Measurements from ENCODE around the gene EPHB1. TPM values are rescaled to one million over a fixed set of nuclear protein-coding genes. Genes with fewer than 3 reads are reported as not detected.

Gene EPHB1
- total RNA-seq, 4 donors from 2014 or later: 0.82 to 2.2 (median 1.2) TPM

DNA sequence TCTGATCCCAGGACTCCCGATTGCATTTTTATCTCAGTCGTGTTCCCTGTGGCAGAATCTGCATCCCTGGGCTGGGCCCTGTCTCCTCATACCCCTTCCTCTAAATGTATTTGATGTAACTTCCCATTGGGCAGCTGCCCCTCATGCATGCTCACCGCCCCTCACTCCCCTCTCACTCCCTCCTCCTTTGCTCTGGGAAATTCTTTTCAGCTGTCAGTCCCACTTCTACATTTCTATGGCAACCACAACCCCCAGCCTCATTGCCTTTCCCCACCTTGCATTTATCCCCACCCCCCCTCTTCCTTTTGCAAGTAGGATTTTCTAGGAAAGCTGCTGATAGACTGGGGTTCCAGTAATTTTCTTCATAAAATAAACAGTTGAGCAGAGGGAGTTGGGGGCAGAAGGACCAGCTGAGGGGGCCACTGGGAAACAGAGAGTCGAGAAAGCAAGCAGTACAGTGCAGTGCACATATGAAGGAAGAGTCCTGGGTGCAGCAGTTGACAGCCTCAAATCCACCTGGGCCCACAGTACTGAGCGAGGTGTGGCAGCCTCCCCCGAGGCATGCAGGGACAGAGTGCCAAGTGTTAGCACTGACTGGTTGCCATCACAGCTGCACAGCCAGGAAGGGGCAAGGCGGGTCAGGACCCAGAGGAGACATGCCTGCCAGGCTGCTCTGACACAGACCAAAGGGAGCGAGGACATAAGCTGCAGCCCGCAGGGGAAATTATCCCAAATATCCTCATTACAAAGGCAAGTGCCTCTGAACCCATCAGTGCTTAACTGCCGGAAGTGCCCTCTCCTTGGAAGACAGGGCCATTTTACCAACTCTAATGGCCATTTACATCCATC, 476.3 kb downstream of the EPHB1 start:
- no peak overlapping the region for H3K27ac ChIP-seq
- no peak for DNase-seq
- in situ Hi-C loops (cut with MboI; ENCODE audit: low pct_ligation_motif_present in 1 of 4, low pct_unique_long_range_greater_than_20kb in 1 of 4, low sequenced_read_pairs in 3 of 4) (no loop called here), intact Hi-C loops (cut with DNase I; ENCODE audit: low total_unique reads) (no loop called here)
- WGBS, 2 donors (ENCODE audit: low coverage in 1 of 2): 43 to 60% methylated on average over 1 to 10 of the region's 10 CpGs
- no peak for TF ChIP-seq POLR2A (IDR thresholded peaks at IDR 0.05)
- no peaks in the 10 kb centered on the region for H3K27me3 ChIP-seq
- no peaks in the 10 kb centered on the region for H3K4me1 ChIP-seq
- no peak overlapping the region for H3K4me3 ChIP-seq
- no peaks in the 10 kb centered on the region for H3K9me3 ChIP-seq
- H3K36me3 ChIP-seq: no peaks in the 10 kb centered on the region

DNA sequence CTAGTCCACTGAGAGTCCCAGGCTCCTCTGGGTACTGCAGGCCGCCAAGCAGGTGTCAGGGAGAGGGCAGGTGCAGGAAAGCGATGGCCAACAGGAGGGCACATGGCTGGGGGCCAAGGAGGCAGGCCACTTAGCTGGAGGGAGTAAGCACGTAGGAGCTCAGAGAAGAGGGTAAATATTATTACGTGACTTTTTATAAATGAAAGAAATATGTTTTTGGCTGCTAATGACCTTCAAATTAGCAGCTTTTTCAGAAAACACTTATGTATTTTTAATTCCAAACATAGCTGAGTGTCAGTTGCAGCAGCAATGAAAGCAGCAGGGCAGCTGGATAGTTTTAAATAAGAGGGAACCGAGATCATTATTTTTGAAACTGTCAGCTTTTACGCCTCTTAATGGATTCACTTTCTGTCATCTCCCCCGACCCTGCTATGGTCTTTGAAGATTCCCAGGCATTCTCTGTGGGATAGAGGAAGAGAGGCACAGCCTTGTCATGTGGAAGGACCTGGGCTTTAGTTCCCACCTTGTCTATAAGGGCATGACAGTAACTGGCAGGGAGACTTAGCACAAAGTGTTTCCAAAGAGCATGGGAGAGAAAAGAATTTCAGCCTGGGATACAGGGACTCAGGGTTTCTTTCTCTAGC, 477.1 kb downstream of the EPHB1 start:
- no peaks in the 10 kb centered on the region for H3K9me3 ChIP-seq
- no peaks in the 10 kb centered on the region for H3K36me3 ChIP-seq
- H3K27me3 ChIP-seq: no peaks in the 10 kb centered on the region
- DNase-seq: no peak
- in situ Hi-C loops (cut with MboI; ENCODE audit: low pct_ligation_motif_present in 1 of 4, low pct_unique_long_range_greater_than_20kb in 1 of 4, low sequenced_read_pairs in 3 of 4): no loop called here
- 29 to 38% methylated on average over 5 to 7 of the region's 7 CpGs for WGBS, 2 donors (ENCODE audit: low coverage in 1 of 2)
- no peak overlapping the region for H3K27ac ChIP-seq
- no peaks in the 10 kb centered on the region for H3K4me1 ChIP-seq
- intact Hi-C loops (cut with DNase I; ENCODE audit: low total_unique reads): no loop called here
- TF ChIP-seq POLR2A (IDR thresholded peaks at IDR 0.05) (no peak), POLR2AphosphoS5 (IDR thresholded peaks at IDR 0.05) (no peak), EP300 (IDR thresholded peaks at IDR 0.05; ENCODE audit: low read depth) (no peak)
- TF ChIP-seq, protein P1, sequence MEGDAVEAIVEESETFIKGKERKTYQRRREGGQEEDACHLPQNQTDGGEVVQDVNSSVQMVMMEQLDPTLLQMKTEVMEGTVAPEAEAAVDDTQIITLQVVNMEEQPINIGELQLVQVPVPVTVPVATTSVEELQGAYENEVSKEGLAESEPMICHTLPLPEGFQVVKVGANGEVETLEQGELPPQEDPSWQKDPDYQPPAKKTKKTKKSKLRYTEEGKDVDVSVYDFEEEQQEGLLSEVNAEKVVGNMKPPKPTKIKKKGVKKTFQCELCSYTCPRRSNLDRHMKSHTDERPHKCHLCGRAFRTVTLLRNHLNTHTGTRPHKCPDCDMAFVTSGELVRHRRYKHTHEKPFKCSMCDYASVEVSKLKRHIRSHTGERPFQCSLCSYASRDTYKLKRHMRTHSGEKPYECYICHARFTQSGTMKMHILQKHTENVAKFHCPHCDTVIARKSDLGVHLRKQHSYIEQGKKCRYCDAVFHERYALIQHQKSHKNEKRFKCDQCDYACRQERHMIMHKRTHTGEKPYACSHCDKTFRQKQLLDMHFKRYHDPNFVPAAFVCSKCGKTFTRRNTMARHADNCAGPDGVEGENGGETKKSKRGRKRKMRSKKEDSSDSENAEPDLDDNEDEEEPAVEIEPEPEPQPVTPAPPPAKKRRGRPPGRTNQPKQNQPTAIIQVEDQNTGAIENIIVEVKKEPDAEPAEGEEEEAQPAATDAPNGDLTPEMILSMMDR (IDR thresholded peaks at IDR 0.05): no peak
- H3K4me3 ChIP-seq: no peak overlapping the region

DNA sequence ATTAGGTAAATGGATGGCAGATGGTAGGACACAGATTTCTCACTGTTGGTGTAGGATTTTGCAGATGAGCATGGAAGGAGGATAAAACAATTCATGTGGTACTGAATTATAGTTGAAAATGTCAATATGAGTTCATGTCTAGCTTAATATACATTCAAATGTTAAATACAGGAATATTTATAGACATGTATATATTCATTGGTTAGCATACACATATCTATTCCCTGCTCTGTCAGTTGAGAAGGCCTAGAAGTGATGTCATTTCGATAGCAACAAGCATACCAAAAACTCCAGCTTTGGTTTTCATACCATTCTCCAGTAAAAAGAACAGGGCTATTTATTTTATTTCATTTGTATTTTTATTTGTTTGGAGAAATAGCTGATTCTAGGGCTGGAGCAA, 497.1 kb downstream of the EPHB1 start:
- in situ Hi-C loops (cut with MboI; ENCODE audit: low pct_ligation_motif_present in 1 of 4, low pct_unique_long_range_greater_than_20kb in 1 of 4, low sequenced_read_pairs in 3 of 4): no loop called here
- no peak for TF ChIP-seq POLR2A (IDR thresholded peaks at IDR 0.05)
- TF ChIP-seq, protein P1 (IDR thresholded peaks at IDR 0.05): no peak
- 64 to 80% methylated on average over 1 of the region's 1 CpG for WGBS, 2 donors (ENCODE audit: low coverage in 1 of 2)

DNA sequence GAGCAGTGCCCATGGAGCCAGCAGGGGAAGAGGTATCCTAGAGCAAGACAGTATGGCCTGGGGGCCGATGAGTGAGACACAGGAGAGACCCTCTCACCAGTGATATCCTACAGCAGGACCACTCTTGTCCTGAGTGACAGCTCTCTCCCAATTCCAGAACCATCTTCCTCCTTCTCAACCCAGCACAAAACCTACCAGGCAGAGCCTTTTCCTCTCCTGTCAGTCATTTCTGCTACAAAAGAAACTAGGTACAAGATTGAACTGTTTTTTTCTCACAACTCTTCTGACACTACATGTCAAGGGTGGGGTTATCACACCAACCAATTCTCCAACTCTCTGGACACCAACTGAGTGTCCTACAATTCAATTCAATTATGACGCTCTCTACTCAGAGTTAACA, 506.6 kb downstream of the EPHB1 start:
- H3K27ac ChIP-seq: no peak overlapping the region
- no peaks in the 10 kb centered on the region for H3K4me1 ChIP-seq
- no peak overlapping the region for H3K4me3 ChIP-seq
- no peaks in the 10 kb centered on the region for H3K36me3 ChIP-seq
- no peaks in the 10 kb centered on the region for H3K27me3 ChIP-seq
- no peak for DNase-seq
- in situ Hi-C loops (cut with MboI; ENCODE audit: low pct_ligation_motif_present in 1 of 4, low pct_unique_long_range_greater_than_20kb in 1 of 4, low sequenced_read_pairs in 3 of 4) (no loop called here), intact Hi-C loops (cut with DNase I; ENCODE audit: low total_unique reads) (no loop called here)
- H3K9me3 ChIP-seq: no peaks in the 10 kb centered on the region
- TF ChIP-seq POLR2AphosphoS5 (IDR thresholded peaks at IDR 0.05) (no peak), POLR2A (IDR thresholded peaks at IDR 0.05) (no peak), EP300 (IDR thresholded peaks at IDR 0.05; ENCODE audit: low read depth) (no peak)
- TF ChIP-seq, protein P1 (IDR thresholded peaks at IDR 0.05): no peak
- 88 to 89% methylated on average over 1 to 2 of the region's 2 CpGs for WGBS, 2 donors (ENCODE audit: low coverage in 1 of 2)

More for the DNA sequence above, 497.1 kb downstream of the EPHB1 start:
- DNase-seq: no peak
- no peaks in the 10 kb centered on the region for H3K4me1 ChIP-seq
- H3K4me3 ChIP-seq: no peak overlapping the region
- no peaks in the 10 kb centered on the region for H3K9me3 ChIP-seq
- no peaks in the 10 kb centered on the region for H3K27me3 ChIP-seq
- intact Hi-C loops (cut with DNase I; ENCODE audit: low total_unique reads): no loop called here
- H3K27ac ChIP-seq: no peak overlapping the region
- H3K36me3 ChIP-seq: no peaks in the 10 kb centered on the region

All from transverse colon (tissue), 4 donors.